ENCODE measurements around the gene HS6ST2. TPM values are rescaled to one million over a fixed set of nuclear protein-coding genes. Genes with fewer than 3 reads are reported as not detected.

The HS6ST2 gene
- polyA plus RNA-seq, 1 of the 3 experiments (the other 2 are of a cell fraction) = 0.05 TPM

- H4K20me1 ChIP-seq (ENCODE audit: insufficient read depth) = no peaks in the 10 kb centered on the region
- DNase-seq = no peak
- no peak overlapping the region for H3K4me2 ChIP-seq
- H3K27me3 ChIP-seq (ENCODE audit: insufficient read depth) = peaks cover 10% of the 10 kb centered on the region
- no peaks in the 10 kb centered on the region for H3K36me3 ChIP-seq (replicated peaks in 1 of 2; ENCODE audit: control insufficient read depth in 1 of 2, insufficient read depth in 2 of 2, low read length in 1 of 2)
- no peak overlapping the region for H3K4me3 ChIP-seq (ENCODE audit: low read depth in 2 of 2, low read length in 1 of 2)
- whole genome bisulfite sequencing (ENCODE audit: low lambda C conversion rate) = 29% methylated on average over 3 of the region's 3 CpGs
- no peak overlapping the region for H2AFZ ChIP-seq (ENCODE audit: low read depth)
- H3K79me2 ChIP-seq (ENCODE audit: insufficient read depth) = no peaks in the 10 kb centered on the region
- H3K4me1 ChIP-seq (ENCODE audit: control insufficient read depth in 1 of 2, insufficient read depth in 2 of 2, low read depth in 1 of 2, low read length in 1 of 2) = no peaks in the 10 kb centered on the region
- no peaks in the 10 kb centered on the region for H3K9me3 ChIP-seq
- ChIA-PET POLR2A (no interaction called here), CTCF (no interaction called here)
- no peak for TF ChIP-seq TCF12 (IDR thresholded peaks at IDR 0.05)
- TF ChIP-seq FOXJ3 (CRISPR knock-in tag; IDR thresholded peaks at IDR 0.05) = no peak
- no peak for TF ChIP-seq RCOR1 (IDR thresholded peaks at IDR 0.05; ENCODE audit: low read length)
- no peak for TF ChIP-seq FOSL2 (IDR thresholded peaks at IDR 0.05; ENCODE audit: borderline replicate concordance, low read depth)
- no peak for TF ChIP-seq RXRA (IDR thresholded peaks at IDR 0.05; ENCODE audit: borderline replicate concordance, low read depth)
- TF ChIP-seq PBX3 (IDR thresholded peaks at IDR 0.05) = no peak
- TF ChIP-seq USF2 (IDR thresholded peaks at IDR 0.05; ENCODE audit: borderline replicate concordance, low read depth, low read length) = no peak
- no peak for TF ChIP-seq CTCF (IDR thresholded peaks at IDR 0.05)
- H3K9ac ChIP-seq = no peak overlapping the region
- H3K27ac ChIP-seq (ENCODE audit: low read depth in 2 of 2, low read length in 1 of 2) = no peak overlapping the region
- no peaks in the 10 kb centered on the region for H3K9me2 ChIP-seq
- H3F3A ChIP-seq (replicated peaks; ENCODE audit: insufficient read depth) = no peaks in the 10 kb centered on the region
Measured at GRCh38 chrX:132623942-132624341, 334.5 kb downstream of the HS6ST2 start.

- H3K79me2 ChIP-seq (ENCODE audit: insufficient read depth) = no peaks in the 10 kb centered on the region
- no peaks in the 10 kb centered on the region for H3F3A ChIP-seq (replicated peaks; ENCODE audit: insufficient read depth)
- H4K20me1 ChIP-seq (ENCODE audit: insufficient read depth) = no peaks in the 10 kb centered on the region
- no peaks in the 10 kb centered on the region for H3K4me1 ChIP-seq (ENCODE audit: control insufficient read depth in 1 of 2, insufficient read depth in 2 of 2, low read depth in 1 of 2, low read length in 1 of 2)
- ChIA-PET POLR2A (no interaction called here), CTCF (interaction anchor here (1.1 to 1.2 kb wide), 2 partner anchors 8 to 11 kb away, joined by 4 read pairs; no protein-coding TSS in a partner anchor)
- WGBS (ENCODE audit: low lambda C conversion rate) = 47% methylated on average over 2 of the region's 2 CpGs
- H3K9me2 ChIP-seq = no peaks in the 10 kb centered on the region
- H3K9ac ChIP-seq = no peak overlapping the region
- H3K9me3 ChIP-seq = no peaks in the 10 kb centered on the region
- no peaks in the 10 kb centered on the region for H3K36me3 ChIP-seq (replicated peaks in 1 of 2; ENCODE audit: control insufficient read depth in 1 of 2, insufficient read depth in 2 of 2, low read length in 1 of 2)
- peaks cover 3% of the 10 kb centered on the region for H3K27me3 ChIP-seq (ENCODE audit: insufficient read depth)
- no peak overlapping the region for H3K4me2 ChIP-seq
- H3K4me3 ChIP-seq (ENCODE audit: low read depth in 2 of 2, low read length in 1 of 2) = no peak overlapping the region
- no peak for DNase-seq
- no peak overlapping the region for H3K27ac ChIP-seq (ENCODE audit: low read depth in 2 of 2, low read length in 1 of 2)
- H2AFZ ChIP-seq (ENCODE audit: low read depth) = no peak overlapping the region
- TF ChIP-seq NRF1 (IDR thresholded peaks at IDR 0.05; ENCODE audit: low read depth, low read length) = no peak
- TF ChIP-seq YY1 (IDR thresholded peaks at IDR 0.05; ENCODE audit: low read depth) = no peak
- TF ChIP-seq POLR2AphosphoS5 (IDR thresholded peaks at IDR 0.05; ENCODE audit: low read depth, low read length) = no peak
- TF ChIP-seq RXRA (IDR thresholded peaks at IDR 0.05; ENCODE audit: borderline replicate concordance, low read depth) = no peak
- TF ChIP-seq USF1 (IDR thresholded peaks at IDR 0.05; ENCODE audit: borderline replicate concordance, low read depth) = no peak
- no peak for TF ChIP-seq REST (IDR thresholded peaks at IDR 0.05; ENCODE audit: low read depth, low read length)
- no peak for TF ChIP-seq MAX (IDR thresholded peaks at IDR 0.05; ENCODE audit: low read depth)
- no peak for TF ChIP-seq RFX5 (IDR thresholded peaks at IDR 0.05; ENCODE audit: low read length)
- TF ChIP-seq ELF1 (IDR thresholded peaks at IDR 0.05) = no peak
- no peak for TF ChIP-seq IRF3 (IDR thresholded peaks at IDR 0.05; ENCODE audit: low read depth, low read length)
- no peak for TF ChIP-seq JUND (IDR thresholded peaks at IDR 0.05)
- no peak for TF ChIP-seq EZH2phosphoT487 (IDR thresholded peaks at IDR 0.05; ENCODE audit: borderline replicate concordance, low read depth)
- no peak for TF ChIP-seq SIN3A (IDR thresholded peaks at IDR 0.05; ENCODE audit: borderline replicate concordance, low read depth, low read length)
Measured at GRCh38 chrX:132623300-132623699, 335.1 kb downstream of the HS6ST2 start.

All from SK-N-SH (cell line).